ENCODE results near the gene NEUROD2. TPM values are rescaled to one million over a fixed set of nuclear protein-coding genes. Genes with fewer than 3 reads are reported as not detected.

The NEUROD2 gene
- polyA plus RNA-seq, 4 donors, result 0.03 to 0.12 (median 0.07) TPM; not detected in 1

Other genes with a start within 250 kb of the NEUROD2 start
- gene FBXL20, start 206.3 kb downstream of the NEUROD2 start, polyA plus RNA-seq (ENCODE audit: insufficient read length in 4 of 4), result 10 to 100 TPM; 12.9 to 14.3 (median 13.6) TPM
- 10 to 100 TPM; 48.9 to 58.7 (median 52.4) TPM for gene MED1, start 156.7 kb downstream of the NEUROD2 start, polyA plus RNA-seq (ENCODE audit: insufficient read length in 4 of 4)
- gene CDK12, start 146.4 kb downstream of the NEUROD2 start, polyA plus RNA-seq (ENCODE audit: insufficient read length in 4 of 4), result 10 to 100 TPM; 43.2 to 58.5 (median 53.2) TPM
- 10 to 100 TPM; 12.2 to 46.4 (median 20.3) TPM for gene PPP1R1B, start 19.0 kb upstream of the NEUROD2 start, polyA plus RNA-seq (ENCODE audit: insufficient read length in 4 of 4)
- gene STARD3, start 29.2 kb upstream of the NEUROD2 start, polyA plus RNA-seq (ENCODE audit: insufficient read length in 4 of 4), result 10 to 100 TPM; 41.7 to 58.7 (median 49.5) TPM
- 1 to 10 TPM in 3 of 4 donors, under 1 TPM in 1; 0.96 to 2.9 (median 1.8) TPM for gene TCAP, start 57.4 kb upstream of the NEUROD2 start, polyA plus RNA-seq (ENCODE audit: insufficient read length in 4 of 4)
- gene PNMT, start 60.5 kb upstream of the NEUROD2 start, polyA plus RNA-seq (ENCODE audit: insufficient read length in 4 of 4), result 1 to 10 TPM in 3 of 4 donors, under 1 TPM in 1; 0.22 to 4.5 (median 1.8) TPM
- 10 to 100 TPM; 26.5 to 45.9 (median 33.8) TPM for gene PGAP3, start 80.1 kb upstream of the NEUROD2 start, polyA plus RNA-seq (ENCODE audit: insufficient read length in 4 of 4)
- gene ERBB2, start 92.1 kb upstream of the NEUROD2 start, polyA plus RNA-seq (ENCODE audit: insufficient read length in 4 of 4), result 100 to 1,000 TPM; 103 to 205 (median 178) TPM
- 10 to 100 TPM; 19.6 to 37.8 (median 34.2) TPM for gene MIEN1, start 122.6 kb upstream of the NEUROD2 start, polyA plus RNA-seq (ENCODE audit: insufficient read length in 4 of 4)
- gene GRB7, start 130.0 kb upstream of the NEUROD2 start, polyA plus RNA-seq (ENCODE audit: insufficient read length in 4 of 4), result 10 to 100 TPM in 3 of 4 donors, 1 to 10 TPM in 1; 2.7 to 48.8 (median 33.1) TPM